ENCODE data around the gene FNBP1. TPM values are rescaled to one million over a fixed set of nuclear protein-coding genes. Genes with fewer than 3 reads are reported as not detected.

Gene FNBP1
- total RNA-seq, 1 donor from 2014 or later, result 48.4 TPM

- no peak for TF ChIP-seq CTCF (conservative IDR thresholded peaks at IDR 0.05)
- Mint-ChIP-seq H3K4me3 (no peak overlapping the region), H3K36me3 (ENCODE audit: low read depth) (peaks cover 7% of the 10 kb centered on the region), H3K4me1 (peaks cover 55% of the 10 kb centered on the region), H3K27ac (ENCODE audit: unreplicated experiment) (no peak overlapping the region), H3K9me3 (no peaks in the 10 kb centered on the region), H3K27me3 (ENCODE audit: low read depth) (no peaks in the 10 kb centered on the region)
- no peak for DNase-seq (ENCODE audit: low read depth, low spot score)
Measured at GRCh38 chr9:129936222-129936621, 106.8 kb downstream of the FNBP1 start.

GRCh38 chr9:129934780-129935179, 108.2 kb downstream of the FNBP1 start:
- Mint-ChIP-seq H3K4me1 (peaks cover 55% of the 10 kb centered on the region), H3K36me3 (ENCODE audit: low read depth) (peaks cover 2% of the 10 kb centered on the region), H3K27ac (ENCODE audit: unreplicated experiment) (no peak overlapping the region), H3K4me3 (no peak overlapping the region), H3K9me3 (no peaks in the 10 kb centered on the region), H3K27me3 (ENCODE audit: low read depth) (no peaks in the 10 kb centered on the region)
- TF ChIP-seq CTCF (conservative IDR thresholded peaks at IDR 0.05), result no peak
- DNase-seq (ENCODE audit: low read depth, low spot score), result no peak

GRCh38 chr9:129934041-129934591, 108.9 kb downstream of the FNBP1 start:
- Mint-ChIP-seq H3K27me3 (ENCODE audit: low read depth) (no peaks in the 10 kb centered on the region), H3K36me3 (ENCODE audit: low read depth) (no peaks in the 10 kb centered on the region), H3K4me1 (peaks cover 50% of the 10 kb centered on the region), H3K4me3 (no peak overlapping the region), H3K9me3 (no peaks in the 10 kb centered on the region), H3K27ac (ENCODE audit: unreplicated experiment) (no peak overlapping the region)
- TF ChIP-seq CTCF (conservative IDR thresholded peaks at IDR 0.05), result no peak
- DNase-seq (ENCODE audit: low read depth, low spot score), result no peak

- H3K4me3 Mint-ChIP-seq, result no peak overlapping the region
- no peak for DNase-seq (ENCODE audit: low read depth, low spot score)
- H3K27ac Mint-ChIP-seq (ENCODE audit: unreplicated experiment), result peak overlapping the region; percentile 89
- no peaks in the 10 kb centered on the region for H3K36me3 Mint-ChIP-seq (ENCODE audit: low read depth)
- no peak for TF ChIP-seq CTCF (conservative IDR thresholded peaks at IDR 0.05)
- peaks cover 45% of the 10 kb centered on the region for H3K4me1 Mint-ChIP-seq
- H3K27me3 Mint-ChIP-seq (ENCODE audit: low read depth), result no peaks in the 10 kb centered on the region
- H3K9me3 Mint-ChIP-seq, result no peaks in the 10 kb centered on the region
Measured at GRCh38 chr9:129933185-129934040, 109.6 kb downstream of the FNBP1 start.

- Mint-ChIP-seq H3K27me3 (ENCODE audit: low read depth) (no peaks in the 10 kb centered on the region), H3K36me3 (ENCODE audit: low read depth) (no peaks in the 10 kb centered on the region), H3K4me3 (no peak overlapping the region), H3K9me3 (no peaks in the 10 kb centered on the region), H3K4me1 (peaks cover 40% of the 10 kb centered on the region), H3K27ac (ENCODE audit: unreplicated experiment) (no peak overlapping the region)
- no peak for DNase-seq (ENCODE audit: low read depth, low spot score)
- no peak for TF ChIP-seq CTCF (conservative IDR thresholded peaks at IDR 0.05)
Measured at GRCh38 chr9:129932303-129933151, 110.5 kb downstream of the FNBP1 start.

All from neural crest cell (in vitro differentiated cells).